Body of pancreas (tissue), 4 donors: ENCODE data around the gene RHOBTB1.

Experiments
- POLR2A ChIP-seq, 3 donors: fragments of 450-650 bp; IDR thresholded peaks; one replicate each; pipeline ENCODE4 v1.6.1; 2016; ENCODE audit warnings: antibody characterized with exemption in 3 of 3, mild to moderate bottlenecking in 2 of 3
- TF ChIP-seq, protein P1 (sequence below), 7 experiments: fragments of 450-650 bp in 4 of 7; fragments of 200-600 bp in 3 of 7; sonication (generic) in 3 of 7; IDR thresholded peaks; one replicate each; pipeline ENCODE4 v1.5.1; 2016 to 2019; ENCODE audit warnings: antibody characterized with exemption in 7 of 7

DNA sequence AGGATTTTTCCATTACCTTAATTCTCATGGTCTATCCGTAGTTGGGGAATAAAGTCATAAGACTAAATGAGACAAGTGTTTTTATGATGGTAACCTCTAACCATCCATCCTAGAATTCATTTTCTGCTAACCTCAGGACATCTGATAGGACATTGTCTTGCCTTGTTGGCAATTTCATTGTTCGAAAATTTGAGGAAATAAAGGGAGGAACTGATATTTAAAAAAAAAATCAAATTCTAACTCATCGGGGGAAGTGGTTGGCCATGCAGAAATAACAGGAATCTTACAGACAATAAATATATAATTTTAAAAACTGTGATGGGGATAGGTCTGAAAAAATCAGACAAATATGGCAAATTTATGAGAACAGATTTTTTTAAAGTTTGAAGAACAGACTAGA is 21.7 kb upstream of the RHOBTB1 start:
- TF ChIP-seq, protein P1, sequence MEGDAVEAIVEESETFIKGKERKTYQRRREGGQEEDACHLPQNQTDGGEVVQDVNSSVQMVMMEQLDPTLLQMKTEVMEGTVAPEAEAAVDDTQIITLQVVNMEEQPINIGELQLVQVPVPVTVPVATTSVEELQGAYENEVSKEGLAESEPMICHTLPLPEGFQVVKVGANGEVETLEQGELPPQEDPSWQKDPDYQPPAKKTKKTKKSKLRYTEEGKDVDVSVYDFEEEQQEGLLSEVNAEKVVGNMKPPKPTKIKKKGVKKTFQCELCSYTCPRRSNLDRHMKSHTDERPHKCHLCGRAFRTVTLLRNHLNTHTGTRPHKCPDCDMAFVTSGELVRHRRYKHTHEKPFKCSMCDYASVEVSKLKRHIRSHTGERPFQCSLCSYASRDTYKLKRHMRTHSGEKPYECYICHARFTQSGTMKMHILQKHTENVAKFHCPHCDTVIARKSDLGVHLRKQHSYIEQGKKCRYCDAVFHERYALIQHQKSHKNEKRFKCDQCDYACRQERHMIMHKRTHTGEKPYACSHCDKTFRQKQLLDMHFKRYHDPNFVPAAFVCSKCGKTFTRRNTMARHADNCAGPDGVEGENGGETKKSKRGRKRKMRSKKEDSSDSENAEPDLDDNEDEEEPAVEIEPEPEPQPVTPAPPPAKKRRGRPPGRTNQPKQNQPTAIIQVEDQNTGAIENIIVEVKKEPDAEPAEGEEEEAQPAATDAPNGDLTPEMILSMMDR (IDR thresholded peaks at IDR 0.05) = no peak
- TF ChIP-seq POLR2A (IDR thresholded peaks at IDR 0.05) = no peak
